IMR-90 (cell line): ENCODE data around the gene XPO6. TPM values are rescaled to one million over a fixed set of nuclear protein-coding genes. Genes with fewer than 3 reads are reported as not detected.

Experiments used
- ATAC-seq: fragments of 200-7000 bp; cut with Tn5 transposase; 2 replicates; pipeline ENCODE4 v1.9.1; 2020; ENCODE audit warnings: low read depth, mild to moderate bottlenecking, moderate library complexity
- BruUV-seq: library from RNA; stranded (reverse); fragments of 400-500 nt; replicated peaks from 2 replicates; lab custom pipeline; 2021; lab: Mats Ljungman, UMichigan
- CTCF ChIA-PET: fragments of 300-600 bp; formaldehyde crosslinking; extraction: SDS; loops from one replicate; lab custom pipeline; 2021; ENCODE audit warnings: antibody characterized with exemption; lab: Yijun Ruan, JAX
- POLR2A ChIA-PET: fragments of 300-600 bp; sonication (Branson Sonifier 250); formaldehyde crosslinking; loops from one replicate; lab custom pipeline; 2022; ENCODE audit warnings: antibody characterized with exemption; ENCODE audit not compliant: unreplicated experiment; lab: Charles Lee
- DNase-seq: peaks from one replicate; pipeline ENCODE4 v3.0.0; 2013
- H2AFZ ChIP-seq: replicated peaks from 2 replicates; pipeline ENCODE3; 2013; ENCODE audit warnings: low read length, mild to moderate bottlenecking; ENCODE audit not compliant: poor library complexity
- H2AK5ac ChIP-seq: 2 replicates; pipeline ENCODE4 v1.6.1; 2013; ENCODE audit warnings: low read depth, low read length, inconsistent platforms
- H2AK9ac ChIP-seq: replicated peaks from 2 replicates; pipeline ENCODE3; 2013; ENCODE audit warnings: mild to moderate bottlenecking, low read depth, low read length, moderate library complexity; ENCODE audit not compliant: poor library complexity
- H2BK120ac ChIP-seq: 2 replicates; pipeline ENCODE4 v1.6.1; 2013; ENCODE audit warnings: low read depth, low read length, inconsistent platforms
- H2BK15ac ChIP-seq: 3 replicates; pipeline ENCODE4 v1.6.1; 2013; ENCODE audit warnings: low read depth, low read length, inconsistent platforms
- H2BK20ac ChIP-seq: 2 replicates; pipeline ENCODE4 v1.6.1; 2013; ENCODE audit warnings: low read depth, mild to moderate bottlenecking, inconsistent platforms, low read length, moderate library complexity
- H2BK5ac ChIP-seq: 2 replicates; pipeline ENCODE4 v1.6.1; 2013; ENCODE audit warnings: mild to moderate bottlenecking, low read depth, low read length, inconsistent platforms; ENCODE audit not compliant: poor library complexity, severe bottlenecking
- H3K14ac ChIP-seq: replicated peaks from 2 replicates; pipeline ENCODE4 v1.6.1; 2013; ENCODE audit warnings: low read depth, low read length, inconsistent platforms
- H3K18ac ChIP-seq: 2 replicates; pipeline ENCODE4 v1.6.1; 2013; ENCODE audit warnings: low read depth, low read length, control low read depth
- H3K23ac ChIP-seq: 2 replicates; pipeline ENCODE4 v1.6.1; 2013; ENCODE audit warnings: low read depth, low read length, inconsistent platforms
- H3K27ac ChIP-seq: 2 replicates; pipeline ENCODE4 v1.5.1; 2013; ENCODE audit warnings: mild to moderate bottlenecking, control low read depth, low read length; ENCODE audit not compliant: insufficient read depth
- H3K27me3 ChIP-seq: 2 replicates; pipeline ENCODE4 v1.6.1; 2013; ENCODE audit warnings: low read length; ENCODE audit not compliant: control insufficient read depth, insufficient read depth
- H3K36me3 ChIP-seq: 2 replicates; pipeline ENCODE4 v1.6.1; 2013; ENCODE audit warnings: low read length, mixed read lengths; ENCODE audit not compliant: control insufficient read depth, insufficient read depth
- H3K4ac ChIP-seq: 2 replicates; pipeline ENCODE4 v1.6.1; 2013; ENCODE audit warnings: low read depth, low read length, inconsistent platforms
- H3K4me1 ChIP-seq: 2 replicates; pipeline ENCODE4 v1.6.1; 2013; ENCODE audit warnings: low read length, mixed read lengths; ENCODE audit not compliant: control insufficient read depth, insufficient read depth
- H3K4me2 ChIP-seq: 2 replicates; pipeline ENCODE4 v1.6.1; 2013; ENCODE audit warnings: low read depth, mild to moderate bottlenecking, control low read depth, low read length, moderate library complexity
- H3K4me3 ChIP-seq: 2 replicates; pipeline ENCODE4 v1.5.1; 2013; ENCODE audit warnings: low read depth, mild to moderate bottlenecking, control low read depth, low read length, moderate library complexity; ENCODE audit not compliant: insufficient read depth
- H3K56ac ChIP-seq: 2 replicates; pipeline ENCODE4 v1.6.1; 2013; ENCODE audit warnings: low read length, inconsistent platforms; ENCODE audit not compliant: insufficient read depth; ENCODE audit errors: extremely low read depth
- H3K79me1 ChIP-seq, 2 experiments: 2 replicates each; pipeline ENCODE4 v1.6.1; 2013; ENCODE audit warnings: low read length in 2 of 2, inconsistent platforms in 1 of 2, low read depth in 1 of 2
- H3K9ac ChIP-seq: 2 replicates; pipeline ENCODE4 v1.6.1; 2013; ENCODE audit warnings: low read depth, low read length, control low read depth
- H3K9me1 ChIP-seq: 2 replicates; pipeline ENCODE4 v1.6.1; 2013; ENCODE audit warnings: low read length, inconsistent platforms; ENCODE audit not compliant: insufficient read depth
- H3K9me3 ChIP-seq: 2 replicates; pipeline ENCODE4 v1.6.1; 2013; ENCODE audit warnings: low read length; ENCODE audit not compliant: control insufficient read depth, insufficient read depth
- H4K20me1 ChIP-seq: 2 replicates; pipeline ENCODE4 v1.6.1; 2013; ENCODE audit warnings: low read length, inconsistent platforms; ENCODE audit not compliant: insufficient read depth
- H4K5ac ChIP-seq: 2 replicates; pipeline ENCODE4 v1.6.1; 2013; ENCODE audit warnings: mild to moderate bottlenecking, low read depth, low read length, control low read depth
- H4K8ac ChIP-seq, 2 experiments: 2 replicates each; pipeline ENCODE4 v1.6.1; 2013; ENCODE audit warnings: low read depth in 2 of 2, low read length in 2 of 2, control low read depth in 1 of 2, inconsistent platforms in 1 of 2
- H4K91ac ChIP-seq: 2 replicates; pipeline ENCODE4 v1.6.1; 2013; ENCODE audit warnings: low read depth, low read length, inconsistent platforms; ENCODE audit not compliant: insufficient read depth
- BHLHE40 ChIP-seq: fragments of 150-350 bp; IDR thresholded peaks from 2 replicates; pipeline ENCODE4 v1.6.1; 2016; ENCODE audit warnings: mild to moderate bottlenecking, low read depth, low read length
- CHD1 ChIP-seq: IDR thresholded peaks from 2 replicates; pipeline ENCODE4 v1.6.1; 2012; ENCODE audit warnings: low read depth, low read length, improper control_type of control experiment
- FOS ChIP-seq: fragments of 150-350 bp; IDR thresholded peaks from 2 replicates; pipeline ENCODE4 v1.6.1; 2016; ENCODE audit warnings: low read depth, low read length
- MAFK ChIP-seq: IDR thresholded peaks from 2 replicates; pipeline ENCODE4 v1.6.1; 2012; ENCODE audit warnings: low read depth, low read length, improper control_type of control experiment
- MAZ ChIP-seq: IDR thresholded peaks from 2 replicates; pipeline ENCODE4 v1.6.1; 2012; ENCODE audit warnings: low read depth, mild to moderate bottlenecking, low read length, improper control_type of control experiment, moderate library complexity, borderline replicate concordance
- MXI1 ChIP-seq: IDR thresholded peaks from 2 replicates; pipeline ENCODE4 v1.6.1; 2012; ENCODE audit warnings: low read depth, mild to moderate bottlenecking, low read length, moderate library complexity, borderline replicate concordance
- POLR2A ChIP-seq: IDR thresholded peaks from 2 replicates; pipeline ENCODE4 v1.6.1; 2012; ENCODE audit warnings: mild to moderate bottlenecking, low read depth, low read length
- RAD21 ChIP-seq: IDR thresholded peaks from 2 replicates; pipeline ENCODE4 v1.6.1; 2012; ENCODE audit warnings: low read length, improper control_type of control experiment
- RCOR1 ChIP-seq: IDR thresholded peaks from 2 replicates; pipeline ENCODE4 v1.6.1; 2012; ENCODE audit warnings: mild to moderate bottlenecking, low read length, improper control_type of control experiment; ENCODE audit not compliant: insufficient replicate concordance
- RFX5 ChIP-seq: IDR thresholded peaks from 2 replicates; pipeline ENCODE4 v1.8.0; 2012; ENCODE audit warnings: low read depth, mild to moderate bottlenecking, low read length, moderate library complexity
- WGBS, 2 experiments: methylation state at CpG; one replicate each; pipeline versions ENCODE4 v1.1.5 to v1.1.7; 2013; ENCODE audit warnings: missing lambda C conversion rate in 2 of 2; ENCODE audit not compliant: insufficient read length in 1 of 2; ENCODE audit errors: extremely low coverage in 2 of 2; 5-methylcytosine and 5-hydroxymethylcytosine counted together
- dilution Hi-C: fragments of 300-500 bp; cut with HindIII; formaldehyde crosslinking; loops from one replicate; pipeline ENCODE4 v1.14.3; 2018; ENCODE audit warnings: low sequenced_read_pairs; ENCODE audit not compliant: unreplicated experiment
- in situ Hi-C: fragments of 300-500 bp; cut with MboI; formaldehyde crosslinking; loops from 3 replicates; pipeline ENCODE4 v1.14.3; 2019; ENCODE audit warnings: low sequenced_read_pairs, inconsistent platforms, mixed read lengths
- intact Hi-C: fragments of 100-400 bp; cut with micrococcal nuclease; formaldehyde crosslinking; loops from 2 replicates; pipeline ENCODE4 v1.10.0; 2022
- polyA plus RNA-seq, 3 experiments: library from polyadenylated mRNA; depleted of rRNA; stranded (reverse); fragments of >200 nt; gene quantifications; 2 replicates each; pipeline ENCODE4 v1.2.3, GENCODE V29; 2012; ENCODE audit warnings: low replicate concordance in 1 of 3
- total RNA-seq: library from RNA; depleted of rRNA; stranded (reverse); fragments of >200 nt; gene quantifications from 2 replicates; pipeline ENCODE4 v1.2.3, GENCODE V29; 2012
- TF ChIP-seq, protein P1 (sequence below): fragments of 150-350 bp; IDR thresholded peaks from 2 replicates; pipeline ENCODE4 v1.6.1; 2016; ENCODE audit warnings: low read depth, mild to moderate bottlenecking, low read length, moderate library complexity, borderline replicate concordance
- TF ChIP-seq, protein P2 (sequence below): conservative IDR thresholded peaks from 2 replicates; pipeline ENCODE4 v1.5.1; 2012; ENCODE audit warnings: mild to moderate bottlenecking, low read depth, low read length, improper control_type of control experiment

Gene XPO6
- total and polyA plus RNA-seq, 2 of the 4 experiments (the other 2 are of a cell fraction), result 108 to 184 TPM

DNA sequence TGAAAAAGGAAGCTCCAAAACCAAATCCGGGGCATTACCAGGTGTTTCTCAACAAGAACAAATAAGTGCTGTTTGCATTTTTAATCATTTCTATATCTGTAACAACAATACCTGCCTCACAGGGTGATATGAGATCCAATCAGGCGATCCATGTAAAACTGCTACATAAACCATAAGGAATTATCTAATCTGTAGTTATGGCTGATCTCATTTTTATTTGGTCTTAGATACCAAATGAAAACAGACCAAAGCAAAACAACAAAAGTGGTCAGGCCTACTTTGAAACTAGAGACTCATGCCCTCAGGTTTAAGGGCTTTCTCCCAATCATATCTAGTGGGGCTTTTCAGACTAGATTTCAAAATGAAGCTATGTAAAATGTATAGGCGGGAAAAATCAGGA, 28.3 kb downstream of the XPO6 start:
- intact Hi-C loops, result no loop called here
- Histone ChIP-seq H3K23ac (0 out of 2 replicates have a peak overlapping the region, but pooled peaks have one; percentile 21), H4K20me1 (peaks cover 38% of the 10 kb centered on the region), H2BK20ac (no peak overlapping the region), H2BK5ac (peak overlapping the region; percentile 3), H3K27me3 (no peaks in the 10 kb centered on the region), H2BK15ac (no peak overlapping the region), H2AFZ (no peak overlapping the region), H3K56ac (no peak overlapping the region), H3K18ac (peak overlapping the region; percentile 91), H3K14ac (peak overlapping the region; percentile 57), H3K4me1 (peaks cover 42% of the 10 kb centered on the region), H3K79me1 (peaks cover 20 to 80% of the 10 kb centered on the region in 2 experiments), H4K5ac (peak overlapping the region; percentile 83), H3K9me1 (peaks cover 28% of the 10 kb centered on the region), H3K4ac (peak overlapping the region; percentile 52; the same call in 1 of the 2 replicates), H4K91ac (0 out of 2 replicates have a peak overlapping the region, but pooled peaks have one; percentile 48), H3K4me3 (no peak overlapping the region), H4K8ac (peak overlapping the region in 1 of 2 experiments; percentile 6; a peak in 1 of 4 replicates), H3K4me2 (no peak overlapping the region; the same call in 1 of the 2 replicates), H3K27ac (peak overlapping the region; percentile 71; the same call in 1 of the 2 replicates), H2AK9ac (no peak overlapping the region), H3K9ac (no peak overlapping the region), H3K36me3 (peaks cover 2% of the 10 kb centered on the region), H2BK120ac (no peak overlapping the region), H2AK5ac (no peak overlapping the region), H3K9me3 (no peaks in the 10 kb centered on the region)
- no CpG with 5 or more reads among the region's 3 CpGs for WGBS, 2 experiments
- no peak for DNase-seq
- ChIA-PET POLR2A (interaction anchor here (0.6 kb wide), 3 partner anchors 11 to 728 kb away, joined by 4 to 10 read pairs (median 4); no protein-coding TSS in a partner anchor), CTCF (interaction anchor here (0.9 to 1.0 kb wide), 2 partner anchors 8 to 10 kb away, joined by 3 read pairs; no protein-coding TSS in a partner anchor)
- BruUV-seq, result no TSS peak
- in situ Hi-C loops, result no loop called here
- dilution Hi-C loops, result no loop called here
- TF ChIP-seq, protein P1, sequence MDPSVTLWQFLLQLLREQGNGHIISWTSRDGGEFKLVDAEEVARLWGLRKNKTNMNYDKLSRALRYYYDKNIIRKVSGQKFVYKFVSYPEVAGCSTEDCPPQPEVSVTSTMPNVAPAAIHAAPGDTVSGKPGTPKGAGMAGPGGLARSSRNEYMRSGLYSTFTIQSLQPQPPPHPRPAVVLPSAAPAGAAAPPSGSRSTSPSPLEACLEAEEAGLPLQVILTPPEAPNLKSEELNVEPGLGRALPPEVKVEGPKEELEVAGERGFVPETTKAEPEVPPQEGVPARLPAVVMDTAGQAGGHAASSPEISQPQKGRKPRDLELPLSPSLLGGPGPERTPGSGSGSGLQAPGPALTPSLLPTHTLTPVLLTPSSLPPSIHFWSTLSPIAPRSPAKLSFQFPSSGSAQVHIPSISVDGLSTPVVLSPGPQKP, result no peak
- TF ChIP-seq FOS, result no peak
- no peak for TF ChIP-seq BHLHE40
- TF ChIP-seq POLR2A, result no peak
- TF ChIP-seq RFX5, result no peak
- no peak for TF ChIP-seq MAFK
- TF ChIP-seq, protein P2, sequence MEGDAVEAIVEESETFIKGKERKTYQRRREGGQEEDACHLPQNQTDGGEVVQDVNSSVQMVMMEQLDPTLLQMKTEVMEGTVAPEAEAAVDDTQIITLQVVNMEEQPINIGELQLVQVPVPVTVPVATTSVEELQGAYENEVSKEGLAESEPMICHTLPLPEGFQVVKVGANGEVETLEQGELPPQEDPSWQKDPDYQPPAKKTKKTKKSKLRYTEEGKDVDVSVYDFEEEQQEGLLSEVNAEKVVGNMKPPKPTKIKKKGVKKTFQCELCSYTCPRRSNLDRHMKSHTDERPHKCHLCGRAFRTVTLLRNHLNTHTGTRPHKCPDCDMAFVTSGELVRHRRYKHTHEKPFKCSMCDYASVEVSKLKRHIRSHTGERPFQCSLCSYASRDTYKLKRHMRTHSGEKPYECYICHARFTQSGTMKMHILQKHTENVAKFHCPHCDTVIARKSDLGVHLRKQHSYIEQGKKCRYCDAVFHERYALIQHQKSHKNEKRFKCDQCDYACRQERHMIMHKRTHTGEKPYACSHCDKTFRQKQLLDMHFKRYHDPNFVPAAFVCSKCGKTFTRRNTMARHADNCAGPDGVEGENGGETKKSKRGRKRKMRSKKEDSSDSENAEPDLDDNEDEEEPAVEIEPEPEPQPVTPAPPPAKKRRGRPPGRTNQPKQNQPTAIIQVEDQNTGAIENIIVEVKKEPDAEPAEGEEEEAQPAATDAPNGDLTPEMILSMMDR, result no peak
- TF ChIP-seq MAZ, result no peak
- no peak for TF ChIP-seq MXI1
- TF ChIP-seq RAD21, result no peak
- no peak for TF ChIP-seq RCOR1
- no peak for TF ChIP-seq CHD1
- ATAC-seq, result no peak
